ENCODE measurements around the gene CDK5. TPM values are rescaled to one million over a fixed set of nuclear protein-coding genes. Genes with fewer than 3 reads are reported as not detected.

The CDK5 gene
- total and polyA plus RNA-seq, 9 of the 15 experiments (the other 6 are each of a cell fraction or from before 2014, with no cell fraction given): 3.2 to 38.0 (median 27.5) TPM

DNA sequence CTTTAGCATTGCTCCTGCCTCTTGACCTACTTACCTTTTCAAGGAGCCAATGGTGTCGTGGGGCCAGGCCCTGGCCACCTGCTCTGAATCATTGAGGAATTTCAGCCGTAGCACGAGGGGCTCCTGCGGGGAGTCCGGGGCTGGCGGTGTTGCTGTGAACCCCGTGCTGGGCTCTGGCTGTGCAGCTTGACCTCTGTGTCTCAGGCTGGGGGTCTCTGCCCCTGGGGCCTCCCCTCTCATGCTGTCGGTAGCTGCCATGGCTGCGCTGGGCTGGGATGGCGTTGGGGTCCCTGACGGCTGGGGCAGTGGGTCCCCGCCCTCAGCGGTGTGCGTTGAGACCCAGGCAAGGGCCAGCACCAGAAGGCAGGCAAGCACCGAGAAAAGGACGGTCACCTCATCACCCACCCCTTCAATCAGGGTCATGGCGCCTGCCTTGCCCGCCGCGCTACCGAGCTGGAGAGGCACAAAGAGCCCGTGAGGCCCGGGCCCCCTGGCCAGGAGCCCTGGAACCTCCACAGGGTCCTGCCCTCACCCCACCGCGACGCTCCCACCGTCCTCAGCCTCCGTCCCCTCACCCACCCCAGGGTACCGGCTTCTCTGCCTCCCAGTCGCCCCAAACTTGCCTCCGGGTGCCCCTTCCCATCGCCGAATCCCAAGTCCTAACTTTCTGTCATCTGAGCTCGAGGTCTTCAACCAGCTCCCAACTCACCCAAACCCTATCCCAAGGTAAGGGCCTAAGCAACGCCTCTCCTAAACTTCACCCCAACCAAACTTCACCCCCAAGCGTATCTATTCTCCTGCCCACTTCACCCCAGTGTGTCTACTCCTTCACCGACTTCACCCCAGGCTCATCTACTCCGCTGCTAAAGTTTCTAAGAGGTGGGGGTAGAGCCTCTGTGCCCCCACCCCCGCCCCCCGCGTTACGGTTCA is 24.7 kb upstream of the CDK5 start (continued):
- TF ChIP-seq, protein P1, sequence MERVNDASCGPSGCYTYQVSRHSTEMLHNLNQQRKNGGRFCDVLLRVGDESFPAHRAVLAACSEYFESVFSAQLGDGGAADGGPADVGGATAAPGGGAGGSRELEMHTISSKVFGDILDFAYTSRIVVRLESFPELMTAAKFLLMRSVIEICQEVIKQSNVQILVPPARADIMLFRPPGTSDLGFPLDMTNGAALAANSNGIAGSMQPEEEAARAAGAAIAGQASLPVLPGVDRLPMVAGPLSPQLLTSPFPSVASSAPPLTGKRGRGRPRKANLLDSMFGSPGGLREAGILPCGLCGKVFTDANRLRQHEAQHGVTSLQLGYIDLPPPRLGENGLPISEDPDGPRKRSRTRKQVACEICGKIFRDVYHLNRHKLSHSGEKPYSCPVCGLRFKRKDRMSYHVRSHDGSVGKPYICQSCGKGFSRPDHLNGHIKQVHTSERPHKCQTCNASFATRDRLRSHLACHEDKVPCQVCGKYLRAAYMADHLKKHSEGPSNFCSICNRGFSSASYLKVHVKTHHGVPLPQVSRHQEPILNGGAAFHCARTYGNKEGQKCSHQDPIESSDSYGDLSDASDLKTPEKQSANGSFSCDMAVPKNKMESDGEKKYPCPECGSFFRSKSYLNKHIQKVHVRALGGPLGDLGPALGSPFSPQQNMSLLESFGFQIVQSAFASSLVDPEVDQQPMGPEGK (CRISPR knock-in tag; IDR thresholded peaks at IDR 0.05; ENCODE audit: borderline replicate concordance): no peak
- TF ChIP-seq CBX3 (IDR thresholded peaks at IDR 0.05; ENCODE audit: borderline replicate concordance in 1 of 2, low read length in 2 of 2) (peak in 1 of 2 experiments; percentile 16; a peak in 1 of 3 replicates), ARNT (IDR thresholded peaks at IDR 0.05) (peak in 1 of 2 experiments; percentile 73; a peak in 1 of 4 replicates), ELF4 (CRISPR knock-in tag; IDR thresholded peaks at IDR 0.05) (peak; percentile 41; the same call in 1 of the 2 replicates), NFYB (IDR thresholded peaks at IDR 0.05; ENCODE audit: extremely low read depth, insufficient read length) (no peak), MAZ (CRISPR knock-in tag; conservative IDR thresholded peaks at IDR 0.05 in 1 of 2, IDR thresholded peaks at IDR 0.05 in 1 of 2) (no peak; a peak in 3 of 4 replicates), MTA3 (IDR thresholded peaks at IDR 0.05; ENCODE audit: borderline replicate concordance) (peak; percentile 25; the same call in 1 of the 2 replicates), FIP1L1 (IDR thresholded peaks at IDR 0.05; ENCODE audit: low read depth, low read length, poor library complexity, severe bottlenecking) (peak; percentile 63), HLTF (IDR thresholded peaks at IDR 0.05) (peak; percentile 74; the same call in 1 of the 2 replicates), DPF2 (IDR thresholded peaks at IDR 0.05) (peak; percentile 75), TEAD1 (CRISPR knock-in tag; IDR thresholded peaks at IDR 0.05) (no peak), CEBPB (tag; IDR thresholded peaks at IDR 0.05) (no peak), ZNF584 (CRISPR knock-in tag; IDR thresholded peaks at IDR 0.05; ENCODE audit: low read depth) (no peak), SREBF2 (CRISPR knock-in tag; IDR thresholded peaks at IDR 0.05) (peak; percentile 91; the same call in 1 of the 2 replicates)
- TF ChIP-seq, protein P2, sequence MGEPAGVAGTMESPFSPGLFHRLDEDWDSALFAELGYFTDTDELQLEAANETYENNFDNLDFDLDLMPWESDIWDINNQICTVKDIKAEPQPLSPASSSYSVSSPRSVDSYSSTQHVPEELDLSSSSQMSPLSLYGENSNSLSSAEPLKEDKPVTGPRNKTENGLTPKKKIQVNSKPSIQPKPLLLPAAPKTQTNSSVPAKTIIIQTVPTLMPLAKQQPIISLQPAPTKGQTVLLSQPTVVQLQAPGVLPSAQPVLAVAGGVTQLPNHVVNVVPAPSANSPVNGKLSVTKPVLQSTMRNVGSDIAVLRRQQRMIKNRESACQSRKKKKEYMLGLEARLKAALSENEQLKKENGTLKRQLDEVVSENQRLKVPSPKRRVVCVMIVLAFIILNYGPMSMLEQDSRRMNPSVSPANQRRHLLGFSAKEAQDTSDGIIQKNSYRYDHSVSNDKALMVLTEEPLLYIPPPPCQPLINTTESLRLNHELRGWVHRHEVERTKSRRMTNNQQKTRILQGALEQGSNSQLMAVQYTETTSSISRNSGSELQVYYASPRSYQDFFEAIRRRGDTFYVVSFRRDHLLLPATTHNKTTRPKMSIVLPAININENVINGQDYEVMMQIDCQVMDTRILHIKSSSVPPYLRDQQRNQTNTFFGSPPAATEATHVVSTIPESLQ (CRISPR knock-in tag; IDR thresholded peaks at IDR 0.05): peak; percentile 94; the same call in 1 of the 2 replicates

Data from K562 (cell line).